ENCODE measurements around the gene NECAB3. TPM values are rescaled to one million over a fixed set of nuclear protein-coding genes. Genes with fewer than 3 reads are reported as not detected.

The NECAB3 gene
- total and polyA plus RNA-seq, 2 of the 13 experiments (the other 11 are each of a cell fraction or from before 2014, with no cell fraction given) = 61.5 to 65.5 TPM

DNA sequence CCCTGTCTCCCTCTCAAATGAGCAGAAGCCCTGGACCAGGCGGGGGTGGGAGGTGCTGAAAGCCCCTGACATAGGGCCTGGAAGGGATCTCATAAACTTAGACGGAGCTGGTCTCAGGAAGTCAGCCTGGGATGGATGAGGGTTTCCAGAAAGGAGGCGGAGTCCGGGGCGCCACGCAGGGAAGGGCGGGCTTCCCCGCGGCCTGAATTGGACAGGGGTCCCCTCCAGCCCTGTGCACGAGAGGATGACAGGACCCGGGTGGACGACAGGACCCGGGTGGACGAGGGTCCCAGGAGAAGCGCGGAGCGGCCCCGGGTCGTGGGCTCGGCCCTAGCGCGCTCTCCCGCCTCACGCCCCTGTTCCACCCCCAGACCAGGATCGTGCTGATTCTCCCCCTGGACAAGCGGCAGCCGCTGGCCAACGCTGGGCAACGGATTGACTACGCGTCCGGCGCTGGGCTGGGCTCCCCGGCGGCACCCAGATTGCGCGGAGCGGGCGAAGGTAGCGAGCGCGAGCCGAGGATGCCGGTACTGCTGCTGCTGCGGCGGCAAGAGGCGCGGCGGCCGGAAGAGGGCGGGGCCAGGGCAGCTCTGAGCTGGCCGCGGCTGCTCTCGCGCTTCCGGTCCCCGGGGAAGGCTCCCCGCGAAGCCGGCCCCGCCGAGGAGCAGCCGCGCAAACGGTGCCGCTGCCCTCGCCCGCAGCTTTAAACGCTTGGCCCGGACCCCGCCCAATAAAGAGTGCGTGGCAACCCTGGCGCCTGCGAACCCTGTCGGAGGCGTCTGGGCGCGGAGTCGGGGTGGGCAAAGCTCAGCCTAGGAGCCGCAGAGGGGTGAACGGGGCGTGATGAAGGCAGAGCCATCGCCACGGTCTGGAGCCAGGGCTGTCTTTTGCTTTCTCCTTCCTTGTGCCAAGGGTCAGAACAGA is 10.8 kb downstream of the NECAB3 start (continued):
- TF ChIP-seq RXRB (CRISPR knock-in tag; IDR thresholded peaks at IDR 0.05; ENCODE audit: borderline replicate concordance) (no peak), ZNF446 (CRISPR knock-in tag; IDR thresholded peaks at IDR 0.05) (peak; percentile 95), HDAC6 (IDR thresholded peaks at IDR 0.05; ENCODE audit: low read depth, low read length) (no peak), SRSF4 (IDR thresholded peaks at IDR 0.05; ENCODE audit: low read depth, low read length, poor library complexity, severe bottlenecking) (no peak), ATAD3A (CRISPR knock-in tag; IDR thresholded peaks at IDR 0.05) (no peak), NFATC3 (CRISPR knock-in tag; IDR thresholded peaks at IDR 0.05) (peak; percentile 27; the same call in 1 of the 2 replicates), ZFP82 (CRISPR knock-in tag; IDR thresholded peaks at IDR 0.05; ENCODE audit: borderline replicate concordance) (peak; percentile 98), ZSCAN22 (CRISPR knock-in tag; IDR thresholded peaks at IDR 0.05) (no peak), ZFP90 (CRISPR knock-in tag; IDR thresholded peaks at IDR 0.05; ENCODE audit: borderline replicate concordance) (peak; percentile 92), TIGD3 (CRISPR knock-in tag; IDR thresholded peaks at IDR 0.05; ENCODE audit: borderline replicate concordance) (no peak; the same call in 1 of the 2 replicates), NONO (IDR thresholded peaks at IDR 0.05) (no peak), NONO (CRISPR knock-in tag; conservative IDR thresholded peaks at IDR 0.05) (peak; percentile 99), RARA (CRISPR knock-in tag; IDR thresholded peaks at IDR 0.05) (peak; percentile 13; the same call in 1 of the 2 replicates), FOXC1 (CRISPR knock-in tag; IDR thresholded peaks at IDR 0.05; ENCODE audit: borderline replicate concordance) (peak; percentile 69), ZNF430 (CRISPR knock-in tag; IDR thresholded peaks at IDR 0.05) (peak; percentile 94), MEF2D (CRISPR knock-in tag; IDR thresholded peaks at IDR 0.05) (peak; percentile 76), ZSCAN25 (CRISPR knock-in tag; IDR thresholded peaks at IDR 0.05) (peak; percentile 84), ZNF225 (CRISPR knock-in tag; IDR thresholded peaks at IDR 0.05) (peak; percentile 79; the same call in 1 of the 2 replicates), MED1 (CRISPR knock-in tag; IDR thresholded peaks at IDR 0.05) (peak; percentile 64), ZC3H13 (CRISPR knock-in tag; IDR thresholded peaks at IDR 0.05) (peak; percentile 99), HOXA9 (CRISPR knock-in tag; IDR thresholded peaks at IDR 0.05; ENCODE audit: borderline replicate concordance) (peak; percentile 82; the same call in 1 of the 2 replicates), PRDM10 (CRISPR knock-in tag; IDR thresholded peaks at IDR 0.05; ENCODE audit: low read depth) (no peak)
